Pancreas (tissue), 10 donors: ENCODE results near the gene HLF. TPM values are rescaled to one million over a fixed set of nuclear protein-coding genes. Genes with fewer than 3 reads are reported as not detected.

ENCODE experiments used
- ATAC-seq, 4 donors: fragments of 200-7000 bp; cut with Tn5 transposase; one replicate each; pipeline versions ENCODE4 v1.8.0 to v1.9.1; 2020; ENCODE audit warnings: mild to moderate bottlenecking in 4 of 4, moderate library complexity in 4 of 4
- DNase-seq, 6 donors: peaks; one replicate each; pipeline ENCODE4 v3.0.0-alpha.2; 2020
- FAIRE-seq: peaks from 2 replicates; lab custom pipeline; 2012; peaks lifted over from hg19 to GRCh38; lab: Jason Lieb, UNC
- H3K27ac ChIP-seq, 4 donors: fragments of 200-600 bp; sonication (generic); 1 replicate in 3 of 4; 2 replicates in 1 of 4; pipeline versions ENCODE4 v1.5.0 to v1.8.0; 2020
- H3K27me3 ChIP-seq, 4 donors: fragments of 200-600 bp; one replicate each; pipeline ENCODE4 v1.8.0; 2021
- H3K36me3 ChIP-seq, 3 donors: fragments of 200-600 bp; sonication (generic) in 1 of 3; one replicate each; pipeline versions ENCODE4 v1.5.0 to v1.8.0; 2020 to 2021
- H3K4me1 ChIP-seq, 3 donors: fragments of 200-600 bp; one replicate each; pipeline ENCODE4 v1.8.0; 2021
- H3K4me3 ChIP-seq, 4 donors: fragments of 200-600 bp; sonication (generic) in 2 of 4; one replicate each; pipeline versions ENCODE4 v1.5.0 to v1.8.0; 2020 to 2021
- H3K9me3 ChIP-seq, 4 donors: fragments of 200-600 bp; one replicate each; pipeline ENCODE4 v1.8.0; 2021
- CTCF ChIP-seq, 4 donors: fragments of 200-600 bp; sonication (generic) in 3 of 4; IDR thresholded peaks; one replicate each; pipeline versions ENCODE4 v1.5.0 to v1.8.0; 2021; ENCODE audit warnings: antibody characterized with exemption in 4 of 4
- whole genome bisulfite sequencing, 2 donors: extraction: QIAGEN DNeasy Blood & Tissue Kit; methylation state at CpG; one replicate each; pipeline ENCODE4 v1.1.7; 2013; 5-methylcytosine and 5-hydroxymethylcytosine counted together
- intact Hi-C, 3 donors: fragments of 100-400 bp; cut with DNase I; formaldehyde crosslinking; loops; one replicate each; pipeline versions ENCODE4 v1.11.1 to v1.14.2; 2022
- polyA plus RNA-seq, 2 donors: library from polyadenylated mRNA; stranded (reverse); fragments of 200-250 nt; gene quantifications; one replicate each; pipeline ENCODE4 v1.2.3, GENCODE V29; 2013
- total RNA-seq, 6 donors: library from RNA; stranded (reverse); fragmentation: NEBNext Ultra II Directional in 4 of 6; extraction: Animal tissue kit (Norgen Biotek cat#: 25700) in 4 of 6; gene quantifications; one replicate each; pipeline versions ENCODE4 v1.2.1 to v1.2.4, GENCODE V29; 2021 to 2023
- donor health status: healthy with polysubstance abuse.
- donor health status: DM: no; HTN: no; CAD: no; lungs with moderate emphysema.
- donor health status: DM: no; HTN: no; CAD: no.
- donor health status: control.
- donor health status: control.
- donor health status: Bipolar disorder and iron deficiency.
- donor health status: DM: yes; HTN: yes; CAD: no.
- donor health status: DM: no; HTN: no; CAD: no.
- donor health status: DM: no; HTN: no; CAD: no.
- donor health status: DM: yes; HTN: yes; CAD: no.

The HLF gene
- total and polyA plus RNA-seq, 8 donors: 1.2 to 4.6 (median 2.2) TPM

GRCh38 chr17:55238179-55238930, 26.4 kb upstream of the HLF start:
- no peaks in the 10 kb centered on the region for H3K27me3 ChIP-seq
- 0% methylated on average over 68 of the region's 68 CpGs for WGBS, 2 donors
- H3K4me3 ChIP-seq: peak overlapping the region; percentile 34 to 61 (median 46)
- FAIRE-seq (no peak), ATAC-seq (peak; percentile 99), DNase-seq (peak; percentile 90 to 98 (median 94))
- H3K27ac ChIP-seq: peak overlapping the region; percentile 42 to 63 (median 50)
- no peak for TF ChIP-seq CTCF (IDR thresholded peaks at IDR 0.05)
- H3K9me3 ChIP-seq: no peaks in the 10 kb centered on the region
- H3K36me3 ChIP-seq: no peaks in the 10 kb centered on the region
- H3K4me1 ChIP-seq: peaks cover 0 to 11% (median 6%) of the 10 kb centered on the region in 3 donors
- intact Hi-C loops: no loop called here

- Histone ChIP-seq H3K4me1 (peaks cover 0 to 11% (median 6%) of the 10 kb centered on the region in 3 donors), H3K9me3 (no peaks in the 10 kb centered on the region), H3K27me3 (no peaks in the 10 kb centered on the region), H3K27ac (peak overlapping the region in 2 of 4 donors; percentile 45 to 63), H3K4me3 (peak overlapping the region in 3 of 4 donors; percentile 34 to 61 (median 46)), H3K36me3 (no peaks in the 10 kb centered on the region)
- DNase-seq: peak in 3 of 6 donors; percentile 10 to 27 (median 13)
- FAIRE-seq: no peak
- no peak for TF ChIP-seq CTCF (IDR thresholded peaks at IDR 0.05)
- 1 to 3% methylated on average over 4 of the region's 4 CpGs for WGBS, 2 donors
- ATAC-seq: peak; percentile 12 to 70 (median 51)
- intact Hi-C loops: no loop called here
Measured at GRCh38 chr17:55238931-55239297, 25.8 kb upstream of the HLF start.

GRCh38 chr17:55241097-55241496, 23.7 kb upstream of the HLF start:
- Histone ChIP-seq H3K36me3 (no peaks in the 10 kb centered on the region), H3K27me3 (no peaks in the 10 kb centered on the region), H3K4me1 (peaks cover 0 to 11% (median 6%) of the 10 kb centered on the region in 3 donors), H3K4me3 (no peak overlapping the region), H3K9me3 (no peaks in the 10 kb centered on the region), H3K27ac (no peak overlapping the region)
- WGBS, 2 donors: 68 to 85% methylated on average over 2 of the region's 2 CpGs
- DNase-seq (no peak), ATAC-seq (no peak), FAIRE-seq (no peak)
- intact Hi-C loops: no loop called here
- TF ChIP-seq CTCF (IDR thresholded peaks at IDR 0.05): no peak

- DNase-seq (no peak), ATAC-seq (no peak), FAIRE-seq (no peak)
- no peaks in the 10 kb centered on the region for H3K9me3 ChIP-seq
- H3K27me3 ChIP-seq: no peaks in the 10 kb centered on the region
- H3K27ac ChIP-seq: no peak overlapping the region
- H3K36me3 ChIP-seq: no peaks in the 10 kb centered on the region
- no peak overlapping the region for H3K4me3 ChIP-seq
- H3K4me1 ChIP-seq: peaks cover 0 to 11% (median 6%) of the 10 kb centered on the region in 3 donors
- TF ChIP-seq CTCF (IDR thresholded peaks at IDR 0.05): no peak
- 81 to 87% methylated on average over 2 of the region's 2 CpGs for WGBS, 2 donors
- intact Hi-C loops: no loop called here
Measured at GRCh38 chr17:55242476-55242875, 22.3 kb upstream of the HLF start.

GRCh38 chr17:55245986-55246385, 18.8 kb upstream of the HLF start:
- no peak overlapping the region for H3K27ac ChIP-seq
- no peak for TF ChIP-seq CTCF (IDR thresholded peaks at IDR 0.05)
- no peaks in the 10 kb centered on the region for H3K9me3 ChIP-seq
- H3K4me1 ChIP-seq: no peaks in the 10 kb centered on the region
- no peak overlapping the region for H3K4me3 ChIP-seq
- no peaks in the 10 kb centered on the region for H3K36me3 ChIP-seq
- 43 to 57% methylated on average over 3 of the region's 3 CpGs for WGBS, 2 donors
- intact Hi-C loops: no loop called here
- no peaks in the 10 kb centered on the region for H3K27me3 ChIP-seq
- no peak for DNase-seq
- no peak for FAIRE-seq
- ATAC-seq: no peak
